Keratinocyte (primary cell): ENCODE results near the gene TACC3.

ENCODE experiments used
- CTCF ChIP-seq, 3 experiments: IDR thresholded peaks in 1 of 3; conservative IDR thresholded peaks in 1 of 3; optimal IDR thresholded peaks in 1 of 3; 2 replicates in 2 of 3; 3 replicates in 1 of 3; pipeline versions ENCODE3 to v1.5.1; 2011; ENCODE audit warnings: low read length in 3 of 3, mild to moderate bottlenecking in 3 of 3, moderate library complexity in 2 of 3, control low read depth in 1 of 3, inconsistent platforms in 1 of 3; ENCODE audit not compliant: insufficient read depth in 2 of 3; ENCODE audit errors: extremely low read depth in 1 of 3
- EZH2 ChIP-seq: IDR thresholded peaks from one replicate; pipeline ENCODE4 v1.6.1; 2012; ENCODE audit warnings: inconsistent platforms, mild to moderate bottlenecking, low read length, moderate library complexity

- TF ChIP-seq CTCF (optimal IDR thresholded peaks at IDR 0.05 in 1 of 3, IDR thresholded peaks at IDR 0.05 in 1 of 3, conservative IDR thresholded peaks at IDR 0.05 in 1 of 3; ENCODE audit: extremely low read depth in 1 of 3, insufficient read depth in 2 of 3, low read length in 3 of 3) (no peak), EZH2 (no peak)
Observed at GRCh38 chr4:1720163-1720983, 948 bp upstream of the TACC3 start.
